A549 treated with CORT108297 at 1 μM for 4 hours (cell line): Measurements from ENCODE around the gene ONECUT2. TPM values are rescaled to one million over a fixed set of nuclear protein-coding genes. Genes with fewer than 3 reads are reported as not detected.

Experiments used
- total RNA-seq: library from RNA; stranded (reverse); fragments of 200-300 nt; extraction: Qiagen RNA extraction; gene quantifications from 5 replicates; pipeline ENCODE4 v1.2.3, GENCODE V29; 2022

Gene ONECUT2
- total RNA-seq = 0.31 to 0.63 TPM (median 0.41 TPM) in 5 replicates

GRCh38 chr18:57434536-57435494, at the start of gene ONECUT2:
Gene ONECUT2 (plus strand): TSS chr18:57435374. CDS start chr18:57435717, 343 bp downstream.

Other genes with a start within 250 kb of the ONECUT2 start
- not detected in 5 replicates for gene ST8SIA3, start 82.8 kb upstream of the ONECUT2 start, total RNA-seq
- 36.9 to 41.3 TPM (median 40.4 TPM) in 5 replicates for gene FECH, start 151.3 kb downstream of the ONECUT2 start, total RNA-seq
- gene NARS1, start 186.5 kb downstream of the ONECUT2 start, total RNA-seq = 77.8 to 151 TPM (median 79.7 TPM) in 5 replicates